Fibroblast of the aortic adventitia (primary cell): ENCODE measurements around the gene THAP6. TPM values are rescaled to one million over a fixed set of nuclear protein-coding genes. Genes with fewer than 3 reads are reported as not detected.
"Not testable (repeated sequence)": the region's sequence is repeated elsewhere in the genome, so short reads cannot be mapped to it uniquely, and the experiment has no call there.

Experiments used
- DNase-seq: peaks from one replicate; pipeline ENCODE4 v3.0.0-alpha.2; 2010; ENCODE audit warnings: low read depth
- H3K4me3 ChIP-seq: 2 replicates; pipeline ENCODE4 v1.5.1; 2011; ENCODE audit warnings: low read depth, mild to moderate bottlenecking, control low read depth, low read length, moderate library complexity
- CTCF ChIP-seq: IDR thresholded peaks from 2 replicates; pipeline ENCODE4 v1.5.1; 2011; ENCODE audit warnings: mild to moderate bottlenecking, low read length, control low read depth, inconsistent platforms; ENCODE audit not compliant: insufficient read depth
- total RNA-seq: library from RNA; depleted of rRNA; stranded (reverse); fragments of >200 nt; gene quantifications from 2 replicates; pipeline ENCODE4 v1.2.3, GENCODE V29; 2012; ENCODE audit warnings: low replicate concordance

THAP6 gene
- total RNA-seq, 1 donor, result 22.0 TPM

- TF ChIP-seq CTCF, result no peak
- no peak overlapping the region for H3K4me3 ChIP-seq
- no peak for DNase-seq
Observed at GRCh38 chr4:75525086-75525485, 10.8 kb downstream of the THAP6 start.

GRCh38 chr4:75525910-75526309 is 11.6 kb downstream of the THAP6 start:
- H3K4me3 ChIP-seq, result no peak overlapping the region
- DNase-seq, result no peak
- TF ChIP-seq CTCF, result no peak

GRCh38 chr4:75527482-75527881 is 13.2 kb downstream of the THAP6 start:
- H3K4me3 ChIP-seq, result no peak overlapping the region
- no peak for TF ChIP-seq CTCF
- no peak for DNase-seq

- no peak overlapping the region for H3K4me3 ChIP-seq
- no peak for TF ChIP-seq CTCF
- no peak for DNase-seq
Observed at GRCh38 chr4:75530556-75531322, 16.5 kb downstream of the THAP6 start.

GRCh38 chr4:75531536-75532143 is 17.4 kb downstream of the THAP6 start:
- DNase-seq, result not testable (repeated sequence)

GRCh38 chr4:75533339-75533887 is 19.1 kb downstream of the THAP6 start:
- not testable (repeated sequence) for H3K4me3 ChIP-seq, DNase-seq

More at GRCh38 chr4:75531536-75532143, 17.4 kb downstream of the THAP6 start:
- H3K4me3 ChIP-seq, result not testable (repeated sequence)

GRCh38 chr4:75533926-75534325 is 19.7 kb downstream of the THAP6 start:
- DNase-seq, H3K4me3 ChIP-seq: not testable (repeated sequence)

GRCh38 chr4:75537308-75537707 is 23.0 kb downstream of the THAP6 start:
- not testable (repeated sequence) for DNase-seq, H3K4me3 ChIP-seq

GRCh38 chr4:75542824-75543223 is 28.6 kb downstream of the THAP6 start:
- TF ChIP-seq CTCF, result no peak
- DNase-seq, result peak; percentile 51
- no peak overlapping the region for H3K4me3 ChIP-seq

GRCh38 chr4:75544220-75544619 is 29.9 kb downstream of the THAP6 start:
- DNase-seq, H3K4me3 ChIP-seq: not testable (repeated sequence)
